K562 (cell line): Measurements from ENCODE around the gene SMG6. TPM values are rescaled to one million over a fixed set of nuclear protein-coding genes. Genes with fewer than 3 reads are reported as not detected.

Experiments
- MGA ChIP-seq: fragments of 450-650 bp; IDR thresholded peaks from 2 replicates; pipeline ENCODE4 v1.6.1; 2016; ENCODE audit warnings: mild to moderate bottlenecking, moderate library complexity
- ZNF551 ChIP-seq: fragments of 250-450 bp; sonication (Bioruptor Pico); IDR thresholded peaks from 2 replicates; pipeline ENCODE4 v1.5.0; 2021; ENCODE audit warnings: mild to moderate bottlenecking, moderate library complexity
- polyA plus RNA-seq, 8 experiments: library from polyadenylated mRNA; depleted of rRNA in 4 of 8; stranded (reverse) in 5 of 8; unstranded in 3 of 8; fragments of >200 nt; fragmentation: Nextera tagmentation in 2 of 8; fragmentation: Illumina TruSeq in 1 of 8; extraction: Ambion mirVana in 2 of 8; extraction: Trizol in 1 of 8; gene quantifications; 2 replicates each; pipeline versions ENCODE4 v1.2.1 to v1.2.3, GENCODE V29; 2011 to 2014; ENCODE audit warnings: inconsistent platforms in 1 of 8, missing spikeins in 1 of 8
- total RNA-seq, 7 experiments: library from RNA; depleted of rRNA in 6 of 7; stranded (reverse); fragments of >200 nt in 6 of 7; fragmentation: Illumina TruSeq in 2 of 7; extraction: Trizol in 2 of 7; gene quantifications; 2 replicates each; pipeline versions ENCODE4 v1.2.1 to v1.2.3, GENCODE V29; 2011 to 2021; ENCODE audit warnings: low replicate concordance in 1 of 7

The SMG6 gene
- total and polyA plus RNA-seq, 9 of the 15 experiments (the other 6 are each of a cell fraction or from before 2014, with no cell fraction given), result 0.44 to 13.9 (median 6.0) TPM

GRCh38 chr17:2059547-2060384 lies 243.8 kb downstream of the SMG6 start (continued):
- TF ChIP-seq MGA (no peak), ZNF551 (CRISPR knock-in tag) (no peak)
